HG03196 (cell line): ENCODE data around the gene SMIM23.

Experiments
- ATAC-seq: cut with Tn5 transposase; IDR thresholded peaks from one replicate; pipeline ENCODE4 v1.9.1; 2021; ENCODE audit not compliant: unreplicated experiment

The SMIM23 gene

GRCh38 chr5:171813813-171814490 is 28.3 kb downstream of the SMIM23 start:
- ATAC-seq = no peak

GRCh38 chr5:171816666-171817065 is 31.0 kb downstream of the SMIM23 start:
- no peak for ATAC-seq

GRCh38 chr5:171820561-171820960 is 34.9 kb downstream of the SMIM23 start:
- ATAC-seq = no peak

GRCh38 chr5:171821286-171821685 is 35.7 kb downstream of the SMIM23 start:
- ATAC-seq = no peak

GRCh38 chr5:171823269-171823668 is 37.7 kb downstream of the SMIM23 start:
- no peak for ATAC-seq

GRCh38 chr5:171825051-171825450 is 39.4 kb downstream of the SMIM23 start:
- ATAC-seq = no peak

- ATAC-seq = no peak
These were observed 40.5 kb downstream of the SMIM23 start for GRCh38 chr5:171826132-171826531.

- ATAC-seq = no peak
These were observed 41.5 kb downstream of the SMIM23 start for GRCh38 chr5:171827162-171827561.

- no peak for ATAC-seq
These were observed 45.1 kb downstream of the SMIM23 start for GRCh38 chr5:171830686-171831085.

- ATAC-seq = no peak
These were observed 47.2 kb downstream of the SMIM23 start for GRCh38 chr5:171832775-171833174.

- ATAC-seq = no peak
These were observed 48.8 kb downstream of the SMIM23 start for GRCh38 chr5:171834461-171834860.

- no peak for ATAC-seq
These were observed 49.4 kb downstream of the SMIM23 start for GRCh38 chr5:171835066-171835465.

GRCh38 chr5:171837522-171837921 is 51.9 kb downstream of the SMIM23 start:
- ATAC-seq = no peak

- no peak for ATAC-seq
These were observed 52.4 kb downstream of the SMIM23 start for GRCh38 chr5:171838066-171838465.

GRCh38 chr5:171839112-171839511 is 53.5 kb downstream of the SMIM23 start:
- ATAC-seq = no peak

- no peak for ATAC-seq
These were observed 54.4 kb downstream of the SMIM23 start for GRCh38 chr5:171840066-171840465.
